SH-SY5Y (cell line): ENCODE data around the gene SNRPB2.

Experiments used
- GATA2 ChIP-seq: IDR thresholded peaks from 2 replicates; pipeline ENCODE4 v1.6.1; 2011; ENCODE audit warnings: mild to moderate bottlenecking, low read depth, low read length
- GATA3 ChIP-seq: IDR thresholded peaks from 2 replicates; pipeline ENCODE4 v1.6.1; 2011; ENCODE audit warnings: low read depth, mild to moderate bottlenecking, low read length, moderate library complexity

DNA sequence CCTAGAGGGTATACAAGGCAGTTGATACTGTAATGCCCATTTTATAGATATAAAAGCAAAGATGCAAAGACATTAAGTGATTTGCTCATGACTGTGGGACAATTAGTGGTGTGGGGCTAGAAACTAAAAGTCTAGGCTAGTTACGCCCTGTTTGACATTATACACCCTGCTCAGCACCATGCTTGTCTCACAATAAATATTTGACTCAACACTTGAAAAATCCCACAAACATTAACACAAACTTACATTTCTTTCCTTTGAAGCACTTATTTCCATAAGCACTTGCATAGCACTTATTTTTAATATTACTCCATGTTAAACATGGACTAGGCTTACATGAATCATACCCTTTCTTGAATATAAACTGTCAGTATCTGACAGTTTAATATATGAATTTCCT lies 36.5 kb upstream of the SNRPB2 start:
- no peak for TF ChIP-seq GATA2
- TF ChIP-seq GATA3 = no peak
